ENCODE results near the gene F2RL1. TPM values are rescaled to one million over a fixed set of nuclear protein-coding genes. Genes with fewer than 3 reads are reported as not detected.
"Not testable (repeated sequence)": the region's sequence is repeated elsewhere in the genome, so short reads cannot be mapped to it uniquely, and the experiment has no call there.

Gene F2RL1
- total RNA-seq, 1 donor from 2014 or later = 1.1 TPM

DNA sequence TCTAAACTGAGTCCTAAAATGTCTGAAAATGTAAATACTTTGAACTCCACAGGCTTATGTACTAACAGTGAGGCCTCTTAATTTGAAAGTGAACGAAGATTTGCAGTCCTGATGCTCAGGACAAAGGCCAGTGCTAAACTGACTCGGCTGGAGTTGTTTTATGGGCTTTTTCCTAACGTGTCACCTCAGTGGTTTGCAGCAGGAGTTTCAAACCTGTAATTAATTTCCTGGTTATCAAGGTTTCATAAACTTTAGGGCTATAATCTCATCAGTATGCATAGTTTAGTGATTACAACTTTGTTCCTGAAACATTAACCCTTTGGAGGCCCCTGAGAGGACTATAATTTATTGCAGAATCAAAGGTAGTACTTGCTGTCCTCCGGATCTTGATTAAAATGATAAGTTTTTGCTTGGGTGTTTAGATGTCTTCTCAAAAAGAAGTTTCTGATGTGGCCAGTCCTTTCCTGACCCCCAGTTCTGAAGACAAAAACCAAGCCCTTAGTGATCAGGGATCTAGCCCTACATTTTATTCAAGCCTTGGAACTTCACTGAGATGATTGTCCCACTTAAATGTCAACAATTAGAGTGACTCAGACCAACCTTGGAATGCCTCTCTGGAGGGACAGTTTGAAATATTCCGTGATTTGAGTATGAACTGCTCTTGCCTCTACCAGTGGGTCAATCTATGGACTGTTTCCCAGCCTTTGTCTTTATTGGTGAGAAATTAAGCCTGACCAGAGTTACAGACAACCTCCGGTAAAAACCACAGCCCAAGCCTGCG, 19.8 kb downstream of the F2RL1 start:
- intact Hi-C loops (cut with micrococcal nuclease) = no loop called here
- ATAC-seq (no peak), DNase-seq (no peak)

DNA sequence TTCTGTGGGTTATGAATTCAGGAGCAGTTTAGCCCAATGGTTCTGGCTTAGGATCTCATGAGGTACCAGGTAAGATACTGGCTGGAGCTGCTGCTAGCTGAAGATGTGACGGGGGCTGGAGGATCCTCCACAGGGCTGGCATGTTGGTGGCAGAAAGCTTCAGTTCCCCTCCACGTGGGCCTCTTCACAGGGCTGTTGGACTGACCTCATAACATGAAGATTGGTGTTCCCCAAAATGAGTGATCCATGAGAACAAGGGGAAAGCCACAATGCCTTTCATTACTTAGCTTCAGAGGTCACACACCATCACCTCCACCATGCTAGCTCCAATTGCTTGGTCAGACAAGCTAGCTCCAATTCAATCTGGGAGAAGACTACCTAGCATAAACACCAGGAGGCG, 22.5 kb downstream of the F2RL1 start:
- no peak for ATAC-seq
- intact Hi-C loops (cut with micrococcal nuclease) = no loop called here
- no peak for DNase-seq

DNA sequence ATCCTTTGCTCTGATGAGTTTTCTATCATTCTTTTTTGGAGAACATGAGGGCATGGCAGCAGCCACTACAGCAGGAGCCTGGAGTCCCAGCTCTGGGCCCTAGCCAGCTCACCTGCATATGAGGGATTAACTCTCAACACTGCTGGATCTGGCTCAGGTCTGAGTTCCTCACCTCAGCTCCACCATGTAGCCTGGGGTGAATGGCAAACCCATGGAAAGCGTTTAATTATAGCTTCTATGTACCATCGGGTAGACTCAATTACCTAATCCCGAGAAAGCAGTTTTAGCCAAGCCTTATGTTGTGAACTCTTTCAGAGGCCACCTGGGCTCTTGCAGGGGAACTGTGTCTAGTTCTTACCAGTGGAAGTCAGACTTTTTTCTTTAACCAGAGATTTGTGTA, 27.1 kb downstream of the F2RL1 start:
- ATAC-seq (no peak), DNase-seq (no peak)
- intact Hi-C loops (cut with micrococcal nuclease) = no loop called here

DNA sequence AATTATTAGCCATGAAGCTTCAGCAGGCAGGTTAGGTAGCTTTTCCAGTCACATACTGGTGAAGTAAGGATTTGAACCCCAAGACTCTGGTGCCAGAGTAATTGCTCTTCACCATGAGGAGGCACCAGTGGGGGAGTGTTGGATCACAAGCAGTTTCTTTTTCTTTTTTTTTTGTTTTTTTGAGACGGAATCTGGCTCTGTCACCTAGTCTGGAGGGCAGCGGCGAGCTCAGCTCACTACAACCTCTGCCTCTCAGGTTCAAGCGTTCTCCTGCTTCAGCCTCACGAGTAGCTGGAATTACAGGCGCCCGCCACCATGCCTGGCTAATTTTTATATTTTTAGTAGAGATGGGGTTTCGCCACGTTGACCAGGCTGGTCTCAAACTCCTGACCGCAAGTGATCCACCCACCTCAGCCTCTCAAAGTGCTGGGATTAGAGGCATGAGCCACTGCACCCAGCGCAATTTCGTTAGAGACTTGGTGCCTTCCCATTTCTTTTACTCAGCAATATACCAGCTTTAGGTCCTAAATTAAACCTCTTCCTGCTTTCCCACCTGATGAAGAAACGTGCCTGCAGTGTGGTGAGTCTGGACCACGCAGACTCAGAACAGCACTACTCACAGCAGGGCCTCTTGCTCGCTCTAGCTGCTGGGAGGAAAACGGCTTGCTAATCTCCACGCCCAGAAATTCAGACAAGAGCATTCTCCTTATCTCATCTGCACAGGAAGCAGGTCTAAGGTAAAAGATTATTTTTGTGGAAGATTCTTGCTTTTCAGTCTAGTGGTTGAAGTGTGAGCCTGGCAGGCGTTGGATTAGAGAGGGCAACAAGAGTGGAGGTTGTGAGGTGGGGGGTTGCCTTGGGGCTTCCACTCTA, 30.8 kb downstream of the F2RL1 start, which contains the start of gene S100Z:
Gene S100Z, plus strand, starts transcription at position 596 of the 873 bp plus-strand sequence. CDS start 25,346 bp downstream, outside the sequence.
- ATAC-seq (no peak), DNase-seq (no peak)
- intact Hi-C loops (cut with micrococcal nuclease) = no loop called here

DNA sequence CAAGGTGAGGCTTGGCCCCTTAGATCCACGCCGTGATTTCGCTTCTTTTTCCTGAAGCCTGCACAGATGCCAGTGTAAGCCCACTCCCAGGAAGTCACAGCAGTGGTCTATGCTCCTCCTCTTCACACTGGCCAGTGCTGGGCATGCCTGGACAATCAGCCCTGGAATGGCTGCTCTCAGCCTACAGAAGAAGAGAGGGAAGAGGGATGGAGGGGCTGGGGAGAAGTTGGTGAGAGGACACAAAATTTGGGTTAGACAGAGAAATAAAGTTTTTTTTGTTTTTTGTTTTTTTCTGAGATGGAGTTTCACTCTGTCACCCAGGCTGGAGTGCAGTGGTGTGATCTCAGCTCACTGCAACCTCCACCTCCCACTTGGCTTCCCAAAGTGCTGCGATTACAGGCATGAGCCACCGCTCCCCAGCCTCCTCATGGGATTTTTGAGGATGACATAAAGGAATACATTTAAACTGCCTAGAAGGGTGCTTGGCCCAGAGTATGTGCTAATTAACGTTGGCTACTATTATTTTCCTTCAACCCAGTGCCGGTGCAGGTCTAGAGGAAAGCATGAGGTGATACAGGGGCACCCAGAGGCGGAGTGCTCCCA, 31.8 kb downstream of the F2RL1 start:
- intact Hi-C loops (cut with micrococcal nuclease) = no loop called here
- DNase-seq = no peak
- peak; percentile 22 for ATAC-seq

DNA sequence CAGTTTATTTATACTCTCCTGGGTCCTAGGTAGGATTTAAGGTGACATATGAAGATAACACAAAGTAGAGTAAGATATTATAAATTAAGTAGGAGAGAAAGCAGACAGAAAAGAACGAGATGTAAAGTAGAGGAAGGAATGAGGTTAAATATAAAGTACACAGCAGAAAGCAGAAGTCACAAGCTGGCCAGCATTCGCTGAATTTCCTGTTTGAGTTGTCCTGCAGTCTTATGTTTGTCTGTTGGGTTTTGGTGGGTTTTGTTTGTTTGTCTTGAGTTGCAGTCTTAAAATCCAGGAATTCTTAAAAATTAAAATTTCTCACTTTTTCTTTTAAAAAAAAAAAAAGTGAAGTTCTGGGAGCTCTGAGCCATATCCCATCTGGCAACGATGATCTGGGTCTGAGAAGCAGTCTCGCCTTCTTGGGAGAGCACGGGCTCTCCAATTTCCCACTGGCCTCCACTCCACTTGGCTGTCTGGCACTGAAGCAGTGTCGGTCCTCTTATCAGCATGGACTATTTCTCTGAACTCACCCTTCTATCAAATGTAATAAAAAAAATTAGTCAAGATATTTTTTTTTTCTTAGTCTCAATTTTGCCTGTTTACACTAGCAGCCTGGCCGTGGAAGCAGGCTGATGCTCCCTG, 33.0 kb downstream of the F2RL1 start:
- peak; percentile 77 for ATAC-seq
- intact Hi-C loops (cut with micrococcal nuclease) = no loop called here
- peak; percentile 37 for DNase-seq

DNA sequence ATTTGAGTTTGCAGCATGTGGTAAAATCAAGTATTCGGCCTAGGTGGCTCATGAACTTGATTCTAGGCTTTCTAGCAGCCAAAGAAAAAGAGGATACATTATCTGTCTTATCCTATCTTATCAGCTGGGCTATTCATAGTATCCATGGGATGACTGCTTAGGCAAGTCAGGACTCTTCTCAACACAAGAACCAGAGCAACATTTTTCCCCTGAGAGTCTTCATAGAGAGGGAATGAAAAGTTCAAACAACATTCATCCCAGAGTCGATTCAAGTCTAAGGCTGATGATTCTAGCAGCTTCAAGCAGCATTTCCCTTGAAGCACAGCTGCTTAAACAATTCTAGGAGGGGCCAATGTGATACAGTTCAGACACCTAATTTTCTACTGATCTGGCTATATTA, 33.9 kb downstream of the F2RL1 start:
- DNase-seq = no peak
- ATAC-seq = peak; percentile 49
- intact Hi-C loops (cut with micrococcal nuclease) = no loop called here

DNA sequence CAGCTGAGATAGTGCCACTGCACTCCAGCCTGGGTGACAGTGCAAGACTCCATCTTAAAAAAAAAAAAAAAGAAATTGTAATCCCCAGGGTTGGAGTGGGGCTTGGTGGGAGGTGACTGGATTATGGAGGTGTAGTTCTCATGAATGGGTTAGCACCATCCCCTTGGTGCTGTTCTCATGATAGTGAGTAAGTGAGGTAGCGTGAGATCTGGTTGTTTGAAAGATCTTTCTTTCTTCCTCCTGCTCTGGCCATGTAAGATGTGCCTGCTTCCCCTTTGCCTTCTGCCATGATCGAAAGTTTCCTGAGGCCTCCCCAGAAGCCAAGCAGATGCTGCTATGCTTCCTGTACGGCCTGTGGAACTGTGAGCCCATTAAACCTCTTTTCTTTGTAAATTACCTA, 34.9 kb downstream of the F2RL1 start:
- ATAC-seq; intact Hi-C loops (cut with micrococcal nuclease); DNase-seq: not testable (repeated sequence)

DNA sequence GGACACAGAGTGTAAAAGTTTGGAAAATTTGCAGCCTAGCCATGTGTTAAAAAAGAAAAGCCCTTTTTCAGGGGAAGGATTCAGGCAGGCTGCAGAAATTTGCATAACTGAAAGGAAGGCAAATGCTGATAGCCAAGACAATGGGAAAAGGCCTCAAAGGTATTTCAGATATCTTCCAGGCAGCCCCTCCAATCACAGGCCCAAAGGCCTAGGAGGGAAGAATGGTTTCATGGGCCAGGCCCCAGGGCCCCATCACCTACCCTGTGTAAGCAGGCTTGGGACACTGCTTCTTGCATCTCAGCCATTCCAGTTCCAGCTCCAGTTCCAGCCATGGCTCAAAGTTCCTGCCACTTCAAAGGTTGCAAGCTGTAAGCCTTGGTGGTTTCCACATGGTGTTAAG, 35.8 kb downstream of the F2RL1 start:
- no peak for ATAC-seq
- no peak for DNase-seq
- intact Hi-C loops (cut with micrococcal nuclease) = no loop called here

DNA sequence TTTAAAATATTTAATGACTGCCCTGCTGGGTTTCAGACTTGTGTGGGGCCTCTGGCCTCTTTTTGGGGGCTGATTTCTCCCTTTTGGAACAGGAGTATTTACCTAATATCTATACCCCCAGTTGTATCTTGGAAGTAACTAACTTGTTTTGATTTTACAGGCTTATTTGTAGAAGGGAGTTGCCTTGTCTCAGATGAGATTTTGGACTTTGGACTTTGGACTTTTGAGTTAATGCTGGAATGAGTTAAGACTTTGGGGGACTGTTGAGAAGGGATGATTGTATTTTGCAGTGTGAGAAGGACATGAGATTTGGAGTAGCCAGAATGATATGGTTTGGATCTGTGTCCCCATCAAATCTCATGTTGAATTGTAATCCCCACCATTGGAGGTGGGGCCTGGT, 36.7 kb downstream of the F2RL1 start:
- ATAC-seq; intact Hi-C loops (cut with micrococcal nuclease); DNase-seq: not testable (repeated sequence)

DNA sequence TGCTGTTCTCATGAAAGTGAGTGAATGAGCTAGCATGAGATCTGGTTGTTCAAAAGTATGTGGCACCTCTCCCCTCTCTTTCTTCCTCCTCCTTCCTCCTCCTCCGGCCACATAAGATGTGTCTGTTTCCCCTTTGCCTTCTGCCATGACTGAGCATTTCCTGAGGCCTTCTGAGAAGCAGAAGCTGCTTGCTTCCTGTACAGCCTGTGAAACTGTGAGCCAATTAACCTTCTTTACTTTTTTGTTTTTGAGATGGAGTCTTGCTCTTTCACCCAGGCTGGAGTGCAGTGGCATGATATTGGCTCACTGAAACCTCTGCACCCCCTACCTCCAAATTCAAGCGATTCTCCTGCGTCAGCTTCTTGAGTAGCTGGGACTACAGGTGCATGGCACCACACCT, 37.1 kb downstream of the F2RL1 start:
- intact Hi-C loops (cut with micrococcal nuclease) = no loop called here
- DNase-seq (no peak), ATAC-seq (peak; percentile 55)

DNA sequence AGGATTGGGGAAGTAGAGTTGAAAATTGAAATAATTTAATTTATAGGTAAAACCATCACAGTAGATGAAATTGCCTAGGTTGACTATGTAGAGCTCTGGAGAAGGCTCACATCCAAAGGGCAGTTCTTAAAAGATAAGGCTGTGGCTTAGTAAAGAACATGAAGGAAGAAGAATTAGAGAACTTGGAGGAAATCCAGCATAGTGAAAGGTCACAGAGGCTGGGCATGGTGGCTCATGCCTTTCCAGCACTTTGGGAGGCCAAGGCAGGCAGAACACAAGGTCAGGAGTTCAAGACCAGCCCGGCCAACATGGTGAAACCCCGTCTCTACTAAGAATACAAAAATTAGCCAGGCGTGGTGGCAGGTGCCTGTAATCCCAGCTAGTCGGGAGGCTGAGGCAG, 38.0 kb downstream of the F2RL1 start:
- DNase-seq; intact Hi-C loops (cut with micrococcal nuclease); ATAC-seq: not testable (repeated sequence)

DNA sequence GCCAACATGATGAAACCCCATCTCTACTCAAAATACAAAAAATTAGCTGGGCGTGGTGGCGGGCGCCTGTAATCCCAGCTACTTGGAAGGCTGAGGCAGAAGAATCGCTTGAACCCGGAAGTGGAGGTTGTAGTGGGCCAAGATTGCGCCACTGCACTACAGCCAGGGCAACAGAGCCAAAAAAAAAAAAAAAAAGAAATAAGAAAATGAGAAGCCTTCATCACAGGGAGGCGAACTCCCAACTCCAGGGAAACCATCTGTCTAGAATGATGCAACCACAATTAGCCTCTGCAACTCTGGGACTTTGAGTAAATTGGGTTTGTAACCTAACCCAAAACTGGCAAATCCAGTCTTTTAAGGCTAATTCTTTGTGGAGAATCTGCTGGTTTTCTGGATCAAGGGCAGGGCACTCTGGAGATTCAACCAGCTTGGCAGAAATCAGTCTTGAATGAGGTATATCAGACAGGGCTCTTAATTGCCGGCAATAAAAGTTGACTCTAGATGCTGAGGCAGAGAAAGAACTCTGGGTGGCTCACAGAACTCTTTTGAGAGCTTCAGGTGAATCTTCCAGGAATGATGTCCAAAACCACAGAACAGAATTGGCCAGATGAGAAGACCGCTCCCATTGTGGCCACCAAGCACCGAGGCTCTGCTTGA, 40.9 kb downstream of the F2RL1 start:
- DNase-seq = no peak
- ATAC-seq = no peak
- intact Hi-C loops (cut with micrococcal nuclease) = no loop called here

DNA sequence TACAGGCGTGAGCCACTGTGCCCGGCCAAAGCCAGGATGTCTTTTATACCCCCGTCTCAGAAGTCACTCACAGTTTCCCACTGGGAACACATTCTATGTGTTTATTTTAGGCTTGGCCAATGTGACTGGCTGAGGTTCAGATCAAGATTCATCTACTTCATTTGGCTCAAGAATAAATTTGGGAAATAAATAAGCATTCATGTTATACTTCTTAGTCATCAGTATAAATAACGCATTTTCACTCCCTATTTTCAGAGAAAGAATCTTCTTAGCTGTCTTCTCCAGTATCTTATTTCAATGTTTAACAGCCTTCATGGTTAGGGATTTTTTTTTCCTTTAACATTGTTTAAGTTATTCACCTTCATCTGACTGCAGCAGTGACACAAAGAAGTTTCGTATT, 42.8 kb downstream of the F2RL1 start:
- no peak for DNase-seq
- intact Hi-C loops (cut with micrococcal nuclease) = no loop called here
- peak; percentile 26 for ATAC-seq

DNA sequence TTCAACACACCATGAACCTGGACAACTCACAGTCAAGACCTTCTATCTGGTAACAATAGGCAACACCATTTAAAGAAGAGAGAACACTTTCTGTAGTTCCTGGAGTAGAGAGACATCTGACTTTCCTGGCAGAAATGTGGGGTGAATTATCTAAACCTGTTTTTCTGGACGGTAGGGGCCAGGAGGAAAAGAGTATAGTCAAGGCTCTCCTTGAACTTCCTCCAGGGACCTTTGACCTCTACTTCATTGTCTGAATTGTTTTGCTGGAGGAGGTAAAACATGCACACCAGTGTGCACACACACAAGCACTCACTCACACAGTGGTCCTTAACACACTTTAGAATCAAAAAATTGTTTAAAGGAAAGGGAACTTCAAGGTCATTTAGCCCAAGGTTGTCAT, 44.2 kb downstream of the F2RL1 start:
- intact Hi-C loops (cut with micrococcal nuclease) = no loop called here
- DNase-seq (no peak), ATAC-seq (no peak)

DNA sequence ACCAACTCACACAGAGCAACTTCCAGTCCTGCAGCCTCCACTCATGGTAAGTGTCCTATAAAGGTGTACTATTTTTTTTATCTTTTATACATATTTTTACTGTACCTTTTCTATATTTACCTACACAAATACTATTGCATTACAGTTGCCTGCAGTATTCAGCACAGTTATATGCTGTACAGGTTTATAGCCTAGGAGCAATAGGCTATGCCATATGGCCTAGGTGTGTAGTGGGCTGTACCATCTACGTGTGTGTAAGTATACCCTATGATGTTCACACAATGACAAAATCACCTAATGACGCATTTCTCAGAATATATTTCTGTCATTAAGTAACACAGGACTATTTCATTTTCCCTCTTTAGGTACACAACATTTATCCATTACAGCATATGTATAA, 47.7 kb downstream of the F2RL1 start:
- ATAC-seq = no peak
- intact Hi-C loops (cut with micrococcal nuclease) = no loop called here
- no peak for DNase-seq

DNA sequence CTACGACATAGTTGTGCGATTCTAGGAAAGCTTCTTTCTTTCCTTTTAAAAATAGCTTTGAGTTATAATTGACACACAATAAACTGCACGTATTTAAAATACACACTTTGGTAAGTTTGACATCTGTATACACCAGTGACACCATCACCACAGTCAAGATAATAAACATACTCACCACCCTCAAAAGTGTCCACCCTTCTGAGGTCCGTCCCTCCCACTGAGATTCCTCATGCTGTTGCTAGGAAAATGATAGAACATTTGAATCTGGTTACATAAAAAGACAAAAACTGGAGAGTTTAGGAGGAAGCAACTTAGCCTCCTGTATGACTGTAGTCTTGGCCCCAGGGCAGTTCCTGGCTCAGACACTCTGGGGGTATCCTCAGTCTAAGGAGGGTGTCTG, 48.2 kb downstream of the F2RL1 start:
- ATAC-seq = no peak
- intact Hi-C loops (cut with micrococcal nuclease) = no loop called here
- no peak for DNase-seq

DNA sequence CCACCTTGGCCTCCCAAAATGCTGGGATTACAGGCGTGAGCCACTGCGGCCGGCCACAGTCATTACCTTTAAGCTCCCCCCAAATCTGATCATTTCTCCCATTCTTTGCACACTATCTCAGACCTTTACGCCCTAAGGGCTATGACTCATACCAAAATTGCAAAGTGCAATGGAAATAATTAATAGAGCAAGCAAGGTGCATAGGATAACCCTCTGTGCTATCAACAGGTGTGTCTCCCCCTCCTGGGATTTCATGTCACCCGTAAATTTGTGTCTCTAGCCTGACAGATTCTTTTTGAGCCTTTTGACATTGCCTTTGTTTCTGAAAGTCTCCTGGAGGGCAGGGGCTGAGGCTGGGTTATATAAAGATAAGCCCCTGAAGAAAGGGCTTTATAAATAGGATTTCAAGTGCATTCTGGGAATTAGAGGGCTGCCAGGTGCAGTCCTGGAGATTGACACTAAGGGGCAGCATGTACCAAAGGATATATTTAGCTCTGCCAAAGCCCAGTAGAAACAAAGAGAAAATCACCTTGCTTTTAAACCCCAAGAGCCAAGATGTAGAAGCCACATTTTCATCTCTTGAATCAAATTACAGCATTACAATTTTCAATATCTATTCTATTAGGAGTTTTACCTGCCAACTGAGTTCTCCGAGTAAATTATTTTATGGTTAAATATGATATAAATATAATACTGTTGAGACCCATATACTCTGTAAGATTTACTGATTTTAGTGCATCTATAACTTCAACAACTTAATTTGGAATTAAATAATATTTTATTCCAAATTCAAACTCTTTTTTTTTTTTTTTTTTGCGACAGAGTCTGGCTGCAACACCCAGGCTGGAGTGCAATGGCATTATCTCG, 49.2 kb downstream of the F2RL1 start:
- DNase-seq (peak; percentile 63), ATAC-seq (peak; percentile 95)
- intact Hi-C loops (cut with micrococcal nuclease) = loop anchor here (2.0 kb wide), 1 partner anchor 149 kb away; no protein-coding TSS in a partner anchor
